NCI-H1105 treated with DMSO at 0.1 percent for 48 hours (cell line): ENCODE measurements around the gene KLK11.
A peak's percentile ranks its signal among the peaks of the same experiment; 100 is the strongest.

Experiments
- DNase-seq: peaks from one replicate; lab custom pipeline; 2025; lab: John Stamatoyannopoulos, UW

Gene KLK11

GRCh38 chr19:51026554-51026831 lies at the start of gene KLK11:
KLK11 (minus strand) TSS chr19:51026616; CDS start chr19:51025631, 985 bp downstream.
- peak; percentile 50 for DNase-seq

GRCh38 chr19:51075998-51076397 lies 49.6 kb upstream of the KLK11 start:
- DNase-seq: no peak

GRCh38 chr19:51071095-51071405 lies 44.6 kb upstream of the KLK11 start:
- no peak for DNase-seq

- DNase-seq: no peak
Measured at GRCh38 chr19:51070334-51071094, 44.1 kb upstream of the KLK11 start.

- no peak for DNase-seq
Measured at GRCh38 chr19:51066393-51067186, 40.2 kb upstream of the KLK11 start.

- DNase-seq: no peak
Measured at GRCh38 chr19:51065221-51065960, 39.0 kb upstream of the KLK11 start.

- no peak for DNase-seq
Measured at GRCh38 chr19:51064534-51065220, 38.3 kb upstream of the KLK11 start, which contains the start of gene KLK13. KLK13 (minus strand) TSS chr19:51065092; CDS start chr19:51065067, 25 bp downstream.

- DNase-seq: no peak
Measured at GRCh38 chr19:51063664-51064063, 37.2 kb upstream of the KLK11 start.

GRCh38 chr19:51060973-51061372 lies 34.6 kb upstream of the KLK11 start:
- DNase-seq: no peak

- DNase-seq: no peak
Measured at GRCh38 chr19:51060336-51060735, 33.9 kb upstream of the KLK11 start.

GRCh38 chr19:51059715-51060114 lies 33.3 kb upstream of the KLK11 start:
- DNase-seq: no peak

- no peak for DNase-seq
Measured at GRCh38 chr19:51055866-51056265, 29.4 kb upstream of the KLK11 start.

GRCh38 chr19:51047031-51047335 lies 20.6 kb upstream of the KLK11 start:
- peak; percentile 90 for DNase-seq

- no peak for DNase-seq
Measured at GRCh38 chr19:51044327-51044726, 17.9 kb upstream of the KLK11 start.

- DNase-seq: no peak
Measured at GRCh38 chr19:51043497-51043896, 17.1 kb upstream of the KLK11 start.

GRCh38 chr19:51040151-51040550 lies 13.7 kb upstream of the KLK11 start:
- no peak for DNase-seq

- DNase-seq: no peak
Measured at GRCh38 chr19:51036519-51036918, 10.1 kb upstream of the KLK11 start.

- DNase-seq: peak; percentile 14
Measured at GRCh38 chr19:51034704-51035103, 8.3 kb upstream of the KLK11 start, which contains the start of gene KLK12. KLK12 (minus strand) TSS chr19:51035002; CDS start chr19:51034621, 381 bp downstream.

- no peak for DNase-seq
Measured at GRCh38 chr19:51031880-51032225, 5.4 kb upstream of the KLK11 start.

GRCh38 chr19:51031220-51031879 lies 4.9 kb upstream of the KLK11 start:
- no peak for DNase-seq

GRCh38 chr19:51030631-51031030 lies 4.2 kb upstream of the KLK11 start:
- DNase-seq: no peak

- no peak for DNase-seq
Measured at GRCh38 chr19:51029718-51030117, 3.3 kb upstream of the KLK11 start.
